Breast epithelium (tissue), 3 donors: ENCODE measurements around the gene RIPOR2.

Source experiments
- CTCF ChIP-seq, 3 donors: fragments of 450-650 bp; IDR thresholded peaks; one replicate each; pipeline ENCODE4 v1.5.1; 2016 to 2017; ENCODE audit warnings: antibody characterized with exemption in 3 of 3, mild to moderate bottlenecking in 3 of 3, moderate library complexity in 3 of 3
- POLR2A ChIP-seq: fragments of 450-650 bp; IDR thresholded peaks from one replicate; pipeline ENCODE4 v1.6.1; 2016; ENCODE audit warnings: antibody characterized with exemption, mild to moderate bottlenecking, moderate library complexity

GRCh38 chr6:24818346-24818745 lies 117.4 kb downstream of the RIPOR2 start:
- TF ChIP-seq POLR2A (no peak), CTCF (IDR thresholded peaks at IDR 0.05) (no peak)
